ENCODE results near the gene KAT5.
"Not testable (repeated sequence)": the region's sequence is repeated elsewhere in the genome, so short reads cannot be mapped to it uniquely, and the experiment has no call there.

KAT5 gene

DNA sequence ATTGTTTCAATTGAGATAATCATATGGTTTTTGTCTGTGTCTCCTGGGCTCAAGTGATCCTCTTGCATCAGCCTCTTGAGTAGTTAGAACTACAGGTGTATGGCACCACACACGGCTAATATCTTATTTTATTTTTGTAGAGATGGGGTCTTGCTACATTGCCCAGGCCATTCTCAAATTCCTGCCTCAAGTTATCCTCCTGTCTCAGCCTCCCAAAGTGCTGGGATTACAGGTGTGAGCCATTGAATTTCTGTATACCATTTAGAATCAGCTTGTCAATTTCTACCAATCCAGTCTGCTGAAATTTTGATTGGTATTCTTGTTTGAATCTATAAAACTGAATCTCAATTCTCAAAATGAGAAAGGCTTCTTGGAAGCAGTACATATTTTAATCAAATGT, 10.4 kb upstream of the KAT5 start:
- H3K9ac ChIP-seq (ENCODE audit: low read length), result no peak overlapping the region
- H3K27me3 ChIP-seq (ENCODE audit: control insufficient read depth in 1 of 2, insufficient read depth in 1 of 2, low read length in 2 of 2), result peaks cover 20 to 21% of the 10 kb centered on the region in 2 experiments
- no peak overlapping the region for H2BK5ac ChIP-seq (ENCODE audit: low read depth, low read length, poor library complexity, severe bottlenecking)
- no peak overlapping the region for H2BK120ac ChIP-seq (ENCODE audit: low read depth, low read length)
- DNase-seq, result no peak
- 100% methylated on average over 1 of the region's 1 CpG for WGBS
- H2AK5ac ChIP-seq (ENCODE audit: low read length, severe bottlenecking), result no peak overlapping the region
- H3K36me3 ChIP-seq (ENCODE audit: control insufficient read depth in 1 of 2, insufficient read depth in 2 of 2, low read depth in 1 of 2, low read length in 2 of 2), result no peaks in the 10 kb centered on the region
- H2AFZ ChIP-seq (ENCODE audit: low read depth, low read length), result no peak overlapping the region
- no peaks in the 10 kb centered on the region for H3K79me1 ChIP-seq (replicated peaks; ENCODE audit: low read length, poor library complexity, severe bottlenecking)
- H3K4me3 ChIP-seq (ENCODE audit: insufficient read depth in 1 of 2, low read depth in 1 of 2, low read length in 2 of 2), result no peak overlapping the region
- H3K4me2 ChIP-seq (ENCODE audit: low read length, poor library complexity, severe bottlenecking), result no peak overlapping the region
- H3K9me3 ChIP-seq (ENCODE audit: control insufficient read depth, low read length), result no peaks in the 10 kb centered on the region
- H3K14ac ChIP-seq (ENCODE audit: low read length in 2 of 2), result no peak overlapping the region
- H4K91ac ChIP-seq (ENCODE audit: low read length), result no peak overlapping the region
- no peak overlapping the region for H2BK15ac ChIP-seq (ENCODE audit: low read depth, poor library complexity, severe bottlenecking)
- H3K27ac ChIP-seq (ENCODE audit: low read length, poor library complexity, severe bottlenecking), result no peak overlapping the region
- H3K4ac ChIP-seq (ENCODE audit: low read depth in 1 of 2, low read length in 2 of 2), result no peak overlapping the region
- no peak overlapping the region for H3K23ac ChIP-seq (ENCODE audit: low read length in 2 of 2)
- H2BK12ac ChIP-seq (ENCODE audit: low read length in 2 of 2), result no peak overlapping the region
- H4K8ac ChIP-seq (ENCODE audit: low read length), result no peak overlapping the region
- no peak overlapping the region for H3K18ac ChIP-seq (ENCODE audit: low read depth in 1 of 2, low read length in 2 of 2)
- H3K4me1 ChIP-seq (ENCODE audit: control insufficient read depth, insufficient read depth, low read depth, low read length), result peaks cover 2% of the 10 kb centered on the region

DNA sequence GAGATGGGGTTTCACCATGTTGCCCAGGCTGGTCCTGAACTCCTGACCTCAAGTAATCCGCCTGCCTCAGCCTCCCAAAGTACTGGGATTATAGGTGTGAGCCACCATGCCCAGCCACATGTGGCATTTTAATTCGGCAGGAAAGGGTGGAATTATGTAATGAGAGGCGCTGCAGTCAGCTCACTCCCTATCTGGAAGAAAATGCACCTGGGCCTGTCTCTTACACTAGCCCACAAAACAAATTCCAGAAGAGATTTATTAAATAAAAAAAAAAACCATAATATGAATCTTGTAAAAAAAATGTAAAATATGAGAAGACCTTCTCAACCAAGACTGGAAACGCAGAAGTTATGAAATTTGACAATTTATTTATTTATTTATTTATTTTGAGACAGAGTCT, 8.2 kb upstream of the KAT5 start:
- no peak overlapping the region for H3K23ac ChIP-seq (ENCODE audit: low read length in 2 of 2)
- H4K8ac ChIP-seq (ENCODE audit: low read length), result no peak overlapping the region
- WGBS, result 89% methylated on average over 1 of the region's 4 CpGs
- peaks cover 11 to 18% of the 10 kb centered on the region in 2 experiments for H3K27me3 ChIP-seq (ENCODE audit: control insufficient read depth in 1 of 2, insufficient read depth in 1 of 2, low read length in 2 of 2)
- no peaks in the 10 kb centered on the region for H3K79me1 ChIP-seq (replicated peaks; ENCODE audit: low read length, poor library complexity, severe bottlenecking)
- H3K27ac ChIP-seq (ENCODE audit: low read length, poor library complexity, severe bottlenecking), result no peak overlapping the region
- no peak overlapping the region for H3K9ac ChIP-seq (ENCODE audit: low read length)
- no peak overlapping the region for H2AFZ ChIP-seq (ENCODE audit: low read depth, low read length)
- no peak overlapping the region for H2BK15ac ChIP-seq (ENCODE audit: low read depth, poor library complexity, severe bottlenecking)
- no peak overlapping the region for H3K14ac ChIP-seq (ENCODE audit: low read length in 2 of 2)
- H2BK12ac ChIP-seq (ENCODE audit: low read length in 2 of 2), result no peak overlapping the region
- no peak overlapping the region for H2BK5ac ChIP-seq (ENCODE audit: low read depth, low read length, poor library complexity, severe bottlenecking)
- no peak overlapping the region for H3K18ac ChIP-seq (ENCODE audit: low read depth in 1 of 2, low read length in 2 of 2)
- no peak overlapping the region for H2BK120ac ChIP-seq (ENCODE audit: low read depth, low read length)
- no peak overlapping the region for H4K91ac ChIP-seq (ENCODE audit: low read length)
- no peak for DNase-seq
- H3K9me3 ChIP-seq (ENCODE audit: control insufficient read depth, low read length), result no peaks in the 10 kb centered on the region
- no peak overlapping the region for H2AK5ac ChIP-seq (ENCODE audit: low read length, severe bottlenecking)
- no peak overlapping the region for H3K4me2 ChIP-seq (ENCODE audit: low read length, poor library complexity, severe bottlenecking)
- H3K4ac ChIP-seq (ENCODE audit: low read depth in 1 of 2, low read length in 2 of 2), result no peak overlapping the region
- H3K4me1 ChIP-seq (ENCODE audit: control insufficient read depth, insufficient read depth, low read depth, low read length), result peaks cover 2% of the 10 kb centered on the region
- no peak overlapping the region for H3K4me3 ChIP-seq (ENCODE audit: insufficient read depth in 1 of 2, low read depth in 1 of 2, low read length in 2 of 2)
- no peaks in the 10 kb centered on the region for H3K36me3 ChIP-seq (ENCODE audit: control insufficient read depth in 1 of 2, insufficient read depth in 2 of 2, low read depth in 1 of 2, low read length in 2 of 2)

DNA sequence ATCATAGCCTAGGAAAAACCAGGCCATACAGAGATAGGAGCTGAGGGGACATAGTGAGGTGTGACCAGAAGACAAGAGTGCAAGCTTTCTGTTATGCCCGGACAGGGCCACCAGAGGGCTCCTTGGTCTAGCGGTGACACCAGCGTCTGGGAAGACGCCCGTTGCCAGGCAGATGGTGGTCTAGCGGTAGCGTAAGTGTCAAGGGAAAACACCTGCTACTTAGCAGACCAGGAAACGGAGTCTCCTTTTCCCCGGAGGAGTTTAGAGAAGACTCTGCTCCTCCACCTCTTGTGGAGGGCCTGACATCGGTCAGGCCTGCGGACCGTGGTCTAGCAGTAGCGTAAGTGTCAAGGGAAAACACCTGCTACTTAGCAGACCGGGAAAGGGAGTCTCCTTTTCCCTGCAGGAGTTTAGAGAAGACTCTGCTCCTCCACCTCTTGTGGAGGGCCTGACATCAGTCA, 5.7 kb upstream of the KAT5 start:
- WGBS, result 25% methylated on average over 14 of the region's 14 CpGs
- not testable (repeated sequence) for H2AFZ ChIP-seq (ENCODE audit: low read depth, low read length); H4K91ac ChIP-seq (ENCODE audit: low read length); H3K23ac ChIP-seq (ENCODE audit: low read length in 2 of 2); H3K27me3 ChIP-seq (ENCODE audit: control insufficient read depth in 1 of 2, insufficient read depth in 1 of 2, low read length in 2 of 2); H3K4me3 ChIP-seq (ENCODE audit: insufficient read depth in 1 of 2, low read depth in 1 of 2, low read length in 2 of 2); H3K4ac ChIP-seq (ENCODE audit: low read depth in 1 of 2, low read length in 2 of 2); H2BK120ac ChIP-seq (ENCODE audit: low read depth, low read length); H3K9me3 ChIP-seq (ENCODE audit: control insufficient read depth, low read length); H2BK12ac ChIP-seq (ENCODE audit: low read length in 2 of 2); H3K36me3 ChIP-seq (ENCODE audit: control insufficient read depth in 1 of 2, insufficient read depth in 2 of 2, low read depth in 1 of 2, low read length in 2 of 2); H3K18ac ChIP-seq (ENCODE audit: low read depth in 1 of 2, low read length in 2 of 2); H3K79me1 ChIP-seq (replicated peaks; ENCODE audit: low read length, poor library complexity, severe bottlenecking); H4K8ac ChIP-seq (ENCODE audit: low read length); H2BK5ac ChIP-seq (ENCODE audit: low read depth, low read length, poor library complexity, severe bottlenecking); H3K9ac ChIP-seq (ENCODE audit: low read length); H2AK5ac ChIP-seq (ENCODE audit: low read length, severe bottlenecking); H3K27ac ChIP-seq (ENCODE audit: low read length, poor library complexity, severe bottlenecking); H3K14ac ChIP-seq (ENCODE audit: low read length in 2 of 2); H3K4me1 ChIP-seq (ENCODE audit: control insufficient read depth, insufficient read depth, low read depth, low read length); H2BK15ac ChIP-seq (ENCODE audit: low read depth, poor library complexity, severe bottlenecking)
- DNase-seq, result peak; percentile 70
- peak overlapping the region; percentile 61 for H3K4me2 ChIP-seq (ENCODE audit: low read length, poor library complexity, severe bottlenecking)

DNA sequence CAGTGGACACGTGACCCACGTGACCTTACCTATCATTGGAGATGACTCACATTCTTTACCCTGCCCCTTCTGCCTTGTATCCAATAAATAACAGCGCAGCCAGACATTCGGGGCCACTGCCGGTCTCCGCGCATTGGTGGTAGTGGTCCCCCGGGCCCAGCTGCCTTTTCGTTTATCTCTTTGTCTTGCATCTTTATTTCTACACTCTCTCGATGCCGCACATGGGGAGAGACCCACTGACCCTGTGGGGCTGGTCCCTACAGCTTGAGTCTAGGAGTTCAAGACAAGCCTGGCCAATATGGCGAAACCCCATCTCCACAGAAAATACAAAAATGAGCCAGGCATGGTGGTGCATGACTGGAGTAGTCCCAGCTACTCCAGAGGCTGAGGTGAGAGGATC, 5.0 kb upstream of the KAT5 start:
- H3K27ac ChIP-seq (ENCODE audit: low read length, poor library complexity, severe bottlenecking); H3K27me3 ChIP-seq (ENCODE audit: control insufficient read depth in 1 of 2, insufficient read depth in 1 of 2, low read length in 2 of 2); H3K4me3 ChIP-seq (ENCODE audit: insufficient read depth in 1 of 2, low read depth in 1 of 2, low read length in 2 of 2); H3K36me3 ChIP-seq (ENCODE audit: control insufficient read depth in 1 of 2, insufficient read depth in 2 of 2, low read depth in 1 of 2, low read length in 2 of 2); H2BK5ac ChIP-seq (ENCODE audit: low read depth, low read length, poor library complexity, severe bottlenecking); DNase-seq; H4K8ac ChIP-seq (ENCODE audit: low read length); H3K4me1 ChIP-seq (ENCODE audit: control insufficient read depth, insufficient read depth, low read depth, low read length); H2AK5ac ChIP-seq (ENCODE audit: low read length, severe bottlenecking); H2AFZ ChIP-seq (ENCODE audit: low read depth, low read length); H2BK15ac ChIP-seq (ENCODE audit: low read depth, poor library complexity, severe bottlenecking); H3K4ac ChIP-seq (ENCODE audit: low read depth in 1 of 2, low read length in 2 of 2); H3K9ac ChIP-seq (ENCODE audit: low read length); H3K4me2 ChIP-seq (ENCODE audit: low read length, poor library complexity, severe bottlenecking); H2BK12ac ChIP-seq (ENCODE audit: low read length in 2 of 2); H3K9me3 ChIP-seq (ENCODE audit: control insufficient read depth, low read length); H4K91ac ChIP-seq (ENCODE audit: low read length); H3K14ac ChIP-seq (ENCODE audit: low read length in 2 of 2); H3K18ac ChIP-seq (ENCODE audit: low read depth in 1 of 2, low read length in 2 of 2); H2BK120ac ChIP-seq (ENCODE audit: low read depth, low read length); H3K79me1 ChIP-seq (replicated peaks; ENCODE audit: low read length, poor library complexity, severe bottlenecking); H3K23ac ChIP-seq (ENCODE audit: low read length in 2 of 2): not testable (repeated sequence)
- WGBS, result 89% methylated on average over 11 of the region's 12 CpGs

Data from mesenchymal stem cell (in vitro differentiated cells and primary cell).